22Rv1 (cell line): Measurements from ENCODE around the gene PKN2.

Source experiments
- H3K27ac ChIP-seq: fragments of 450-650 bp; 2 replicates; pipeline ENCODE4 v1.5.1; 2017
- CTCF ChIP-seq: fragments of 450-650 bp; IDR thresholded peaks from 2 replicates; pipeline ENCODE4 v1.5.1; 2017; ENCODE audit warnings: mild to moderate bottlenecking
- ZFX ChIP-seq: fragments of 450-650 bp; IDR thresholded peaks from 2 replicates; pipeline ENCODE4 v1.6.1; 2017; ENCODE audit warnings: antibody characterized with exemption, borderline replicate concordance

PKN2 gene

GRCh38 chr1:88647749-88648415 is 36.2 kb upstream of the PKN2 start:
- H3K27ac ChIP-seq, result no peak overlapping the region
- TF ChIP-seq CTCF (no peak), ZFX (no peak)

DNA sequence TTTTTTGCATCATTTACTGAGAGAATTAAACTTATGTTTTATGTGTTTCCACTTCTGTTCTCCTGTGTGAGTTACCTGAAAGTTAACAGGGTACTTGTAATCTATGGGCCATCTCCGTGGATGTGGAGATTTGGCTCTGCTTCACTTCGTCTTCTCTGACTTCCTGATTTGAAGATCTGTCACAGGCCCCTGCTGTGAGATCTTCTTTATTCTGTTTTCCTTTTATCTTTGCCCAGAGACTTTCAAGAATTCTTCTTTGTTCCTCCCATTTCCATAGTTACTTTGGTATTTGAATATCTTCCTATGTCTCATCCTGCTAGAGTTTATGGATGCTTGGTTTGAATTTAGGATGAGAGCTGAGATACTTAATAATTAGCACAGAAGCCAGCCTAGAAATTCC is 35.4 kb upstream of the PKN2 start:
- no peak overlapping the region for H3K27ac ChIP-seq
- TF ChIP-seq CTCF, result no peak
- no peak for TF ChIP-seq ZFX

DNA sequence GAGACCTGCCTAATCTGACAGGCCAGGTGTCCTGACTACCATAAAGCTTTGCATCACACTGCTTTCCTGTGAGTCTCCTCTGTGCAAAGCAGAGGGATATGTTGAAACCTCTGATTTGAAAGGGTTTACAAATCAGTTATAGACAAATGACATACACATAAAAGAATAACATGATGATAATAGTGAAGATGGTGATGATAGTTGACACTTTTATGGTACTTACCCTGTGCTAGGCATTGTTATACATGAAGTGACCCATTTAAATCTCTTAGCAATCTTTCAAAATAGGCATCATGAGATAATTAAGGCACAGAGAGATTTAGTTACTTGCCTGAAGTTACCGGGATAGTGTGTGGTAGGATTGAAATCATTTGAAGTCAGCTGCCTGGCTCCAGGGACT is 34.1 kb upstream of the PKN2 start:
- TF ChIP-seq CTCF (no peak), ZFX (no peak)

GRCh38 chr1:88650676-88651418 is 33.2 kb upstream of the PKN2 start:
- TF ChIP-seq ZFX (no peak), CTCF (no peak)
- no peak overlapping the region for H3K27ac ChIP-seq

More for the DNA sequence above, 34.1 kb upstream of the PKN2 start:
- no peak overlapping the region for H3K27ac ChIP-seq

DNA sequence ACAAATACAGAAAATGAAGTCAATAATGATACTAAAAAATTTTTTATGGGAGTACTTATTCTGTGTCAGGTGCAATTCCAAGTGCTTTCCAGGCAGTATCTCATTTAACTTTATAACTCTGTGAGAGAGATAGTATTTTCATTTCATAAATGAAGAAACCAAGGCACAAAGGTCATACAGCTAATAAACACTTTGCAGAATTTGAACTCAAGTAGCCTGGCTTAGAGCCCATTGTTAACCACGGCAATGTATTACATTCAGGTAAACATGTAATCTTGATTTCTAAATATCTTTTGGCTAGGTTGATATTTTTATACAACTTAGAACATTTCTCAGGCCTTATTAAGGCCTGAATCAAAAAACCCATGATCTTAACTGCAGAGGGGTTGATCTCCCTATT is 28.9 kb upstream of the PKN2 start:
- H3K27ac ChIP-seq, result no peak overlapping the region
- TF ChIP-seq CTCF (no peak), ZFX (no peak)

- no peak overlapping the region for H3K27ac ChIP-seq
- TF ChIP-seq CTCF (peak; percentile 82), ZFX (no peak)
Observed at GRCh38 chr1:88655685-88656299, 28.3 kb upstream of the PKN2 start.

DNA sequence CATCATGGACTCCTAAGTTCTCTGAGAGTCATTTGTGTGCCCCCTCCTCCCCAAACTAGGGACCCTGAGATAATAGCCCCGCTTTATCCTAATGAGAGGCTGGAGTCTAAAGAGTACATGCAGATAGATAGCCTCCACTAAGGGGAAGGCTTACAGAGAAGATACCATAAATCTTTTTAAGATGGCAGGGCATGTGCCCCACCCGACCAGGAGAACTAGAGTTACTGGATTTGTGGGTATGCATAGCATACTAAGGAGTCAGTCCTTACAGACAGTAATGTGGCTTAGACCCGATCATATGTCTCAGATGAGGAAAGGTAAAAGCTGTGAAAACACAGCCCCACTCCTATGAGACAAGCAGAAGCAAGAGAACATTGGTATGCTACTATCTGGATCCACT is 25.7 kb upstream of the PKN2 start:
- no peak for TF ChIP-seq CTCF
- no peak for TF ChIP-seq ZFX
- H3K27ac ChIP-seq, result no peak overlapping the region
